Skeletal muscle satellite cell (primary cell): ENCODE measurements around the gene ST6GAL2.

Experiments used
- H3K27me3 ChIP-seq: 2 replicates; pipeline ENCODE4 v1.7.0; 2013; ENCODE audit warnings: low read length; ENCODE audit not compliant: control insufficient read depth, insufficient read depth
- H3K36me3 ChIP-seq: 2 replicates; pipeline ENCODE4 v1.7.0; 2013; ENCODE audit warnings: mild to moderate bottlenecking, control low read depth, low read length; ENCODE audit not compliant: insufficient read depth
- H3K4me1 ChIP-seq: 2 replicates; pipeline ENCODE4 v1.7.0; 2013; ENCODE audit warnings: low read length; ENCODE audit not compliant: control insufficient read depth, insufficient read depth
- H3K4me2 ChIP-seq: 2 replicates; pipeline ENCODE4 v1.7.0; 2013; ENCODE audit warnings: mild to moderate bottlenecking, low read length
- H3K4me3 ChIP-seq: 2 replicates; pipeline ENCODE4 v1.7.0; 2013; ENCODE audit warnings: low read length
- H3K9ac ChIP-seq: 2 replicates; pipeline ENCODE4 v1.7.0; 2013; ENCODE audit warnings: mild to moderate bottlenecking, low read depth, low read length, moderate library complexity
- H3K9me3 ChIP-seq: replicated peaks from 2 replicates; pipeline ENCODE4 v1.7.0; 2013; ENCODE audit warnings: mild to moderate bottlenecking, control low read depth, low read length

ST6GAL2 gene

GRCh38 chr2:106841886-106842645 is 43.9 kb downstream of the ST6GAL2 start:
- Histone ChIP-seq H3K9ac (no peak overlapping the region), H3K4me3 (no peak overlapping the region), H3K9me3 (peaks cover 6% of the 10 kb centered on the region), H3K4me1 (no peaks in the 10 kb centered on the region), H3K4me2 (no peak overlapping the region), H3K36me3 (no peaks in the 10 kb centered on the region), H3K27me3 (no peaks in the 10 kb centered on the region)

GRCh38 chr2:106840818-106841217 is 45.1 kb downstream of the ST6GAL2 start:
- no peaks in the 10 kb centered on the region for H3K27me3 ChIP-seq
- H3K4me3 ChIP-seq = no peak overlapping the region
- H3K4me1 ChIP-seq = no peaks in the 10 kb centered on the region
- H3K9ac ChIP-seq = no peak overlapping the region
- peaks cover 6% of the 10 kb centered on the region for H3K9me3 ChIP-seq
- no peak overlapping the region for H3K4me2 ChIP-seq
- H3K36me3 ChIP-seq = no peaks in the 10 kb centered on the region

- H3K4me1 ChIP-seq = no peaks in the 10 kb centered on the region
- H3K27me3 ChIP-seq = no peaks in the 10 kb centered on the region
- H3K4me3 ChIP-seq = no peak overlapping the region
- H3K36me3 ChIP-seq = no peaks in the 10 kb centered on the region
- H3K4me2 ChIP-seq = no peak overlapping the region
- H3K9me3 ChIP-seq = peaks cover 6% of the 10 kb centered on the region
- no peak overlapping the region for H3K9ac ChIP-seq
Measured at GRCh38 chr2:106839849-106840595, 45.9 kb downstream of the ST6GAL2 start.

- Histone ChIP-seq H3K4me1 (no peaks in the 10 kb centered on the region), H3K27me3 (no peaks in the 10 kb centered on the region), H3K36me3 (no peaks in the 10 kb centered on the region), H3K4me3 (no peak overlapping the region), H3K9me3 (no peaks in the 10 kb centered on the region), H3K4me2 (no peak overlapping the region), H3K9ac (no peak overlapping the region)
Measured at GRCh38 chr2:106833256-106833655, 52.7 kb downstream of the ST6GAL2 start.

DNA sequence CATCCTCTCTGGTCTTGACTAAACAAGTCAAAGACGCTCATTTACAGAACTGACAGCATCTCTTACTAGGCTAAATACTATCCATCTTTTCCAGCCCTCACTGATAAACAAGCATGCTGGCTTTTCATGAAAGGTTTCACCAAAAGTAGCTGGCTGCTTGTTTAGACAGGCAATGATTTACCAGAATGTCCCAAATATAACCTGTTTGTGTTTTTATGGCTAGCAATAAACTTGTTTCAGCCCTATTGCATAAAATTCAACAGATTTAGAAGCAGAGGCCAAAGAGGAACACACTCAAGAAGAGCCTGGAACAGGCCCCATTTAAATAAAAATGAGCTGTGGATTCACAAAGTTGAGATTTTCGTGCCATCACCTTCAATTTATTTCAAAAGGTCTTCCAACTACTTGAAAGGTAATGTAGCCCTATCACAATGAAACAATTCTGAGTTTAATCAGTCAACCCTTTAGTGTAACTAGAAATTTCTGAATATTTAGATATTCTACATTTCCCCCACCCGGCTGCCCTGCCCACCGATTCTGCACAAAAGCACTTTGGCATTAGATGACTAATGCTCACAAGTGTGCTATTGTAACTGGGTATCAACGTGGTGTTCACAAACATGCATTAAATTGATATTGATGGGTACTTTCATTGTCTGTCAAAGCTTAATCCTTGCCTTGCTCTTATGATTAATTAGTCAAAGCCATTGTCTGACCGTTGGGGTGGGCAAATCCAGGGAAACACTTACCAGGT is 54.0 kb downstream of the ST6GAL2 start:
- Histone ChIP-seq H3K36me3 (no peaks in the 10 kb centered on the region), H3K4me1 (no peaks in the 10 kb centered on the region), H3K27me3 (no peaks in the 10 kb centered on the region), H3K9me3 (no peaks in the 10 kb centered on the region), H3K9ac (no peak overlapping the region), H3K4me3 (no peak overlapping the region), H3K4me2 (no peak overlapping the region)

DNA sequence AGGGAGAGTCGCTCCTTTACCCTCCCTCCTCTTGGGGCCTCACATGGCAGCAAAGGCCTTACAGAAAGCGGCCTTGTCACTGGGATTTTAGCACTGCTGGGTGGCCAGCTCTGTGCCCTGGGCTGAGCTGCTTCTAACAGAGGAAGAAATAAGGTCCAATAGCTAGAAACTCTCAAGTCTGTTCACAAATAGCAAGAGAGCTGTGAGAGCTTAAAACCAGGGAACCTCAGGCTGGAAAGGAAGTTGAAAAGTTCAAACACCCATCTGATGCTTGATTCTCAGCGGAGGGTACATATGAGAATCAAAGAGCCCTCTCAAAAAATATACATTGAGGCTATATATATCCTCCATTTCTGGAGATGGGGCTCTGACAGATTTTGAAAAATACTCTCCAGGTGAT is 54.7 kb downstream of the ST6GAL2 start:
- no peaks in the 10 kb centered on the region for H3K4me1 ChIP-seq
- H3K36me3 ChIP-seq = no peaks in the 10 kb centered on the region
- H3K9me3 ChIP-seq = no peaks in the 10 kb centered on the region
- no peak overlapping the region for H3K9ac ChIP-seq
- no peak overlapping the region for H3K4me2 ChIP-seq
- no peaks in the 10 kb centered on the region for H3K27me3 ChIP-seq
- no peak overlapping the region for H3K4me3 ChIP-seq

DNA sequence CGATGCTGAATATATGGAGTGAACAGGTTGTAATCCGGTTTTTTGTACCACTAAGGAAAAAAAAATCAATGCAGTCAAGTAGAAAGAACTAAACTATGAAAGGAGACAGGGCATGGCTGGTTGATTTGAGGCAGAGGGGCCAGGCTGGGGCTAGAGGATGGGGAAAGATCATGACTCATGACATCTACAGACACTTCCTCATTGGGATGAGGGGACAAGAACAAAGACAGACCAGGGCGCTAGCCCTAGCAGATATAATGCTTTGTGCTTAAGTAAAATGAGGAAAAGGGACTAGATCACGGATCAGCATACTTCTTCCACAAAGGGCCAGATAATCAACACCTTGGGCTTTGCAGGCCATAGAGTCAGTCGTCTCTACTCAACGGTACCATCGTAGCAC is 55.8 kb downstream of the ST6GAL2 start:
- Histone ChIP-seq H3K4me3 (no peak overlapping the region), H3K36me3 (no peaks in the 10 kb centered on the region)

GRCh38 chr2:106828119-106828518 is 57.8 kb downstream of the ST6GAL2 start:
- no peak overlapping the region for H3K4me2 ChIP-seq
- H3K4me1 ChIP-seq = no peaks in the 10 kb centered on the region
- no peaks in the 10 kb centered on the region for H3K27me3 ChIP-seq
- no peaks in the 10 kb centered on the region for H3K9me3 ChIP-seq
- H3K36me3 ChIP-seq = no peaks in the 10 kb centered on the region
- no peak overlapping the region for H3K4me3 ChIP-seq
- H3K9ac ChIP-seq = no peak overlapping the region

More for the DNA sequence above, 55.8 kb downstream of the ST6GAL2 start:
- H3K9ac ChIP-seq = no peak overlapping the region
- H3K4me1 ChIP-seq = no peaks in the 10 kb centered on the region
- no peaks in the 10 kb centered on the region for H3K27me3 ChIP-seq
- no peak overlapping the region for H3K4me2 ChIP-seq
- H3K9me3 ChIP-seq = no peaks in the 10 kb centered on the region

- Histone ChIP-seq H3K4me3 (no peak overlapping the region), H3K27me3 (no peaks in the 10 kb centered on the region), H3K9ac (no peak overlapping the region)
Measured at GRCh38 chr2:106827158-106827557, 58.8 kb downstream of the ST6GAL2 start.

GRCh38 chr2:106825161-106825560 is 60.8 kb downstream of the ST6GAL2 start:
- H3K36me3 ChIP-seq = no peaks in the 10 kb centered on the region

More at GRCh38 chr2:106827158-106827557, 58.8 kb downstream of the ST6GAL2 start:
- Histone ChIP-seq H3K9me3 (no peaks in the 10 kb centered on the region), H3K36me3 (no peaks in the 10 kb centered on the region), H3K4me1 (no peaks in the 10 kb centered on the region), H3K4me2 (no peak overlapping the region)

GRCh38 chr2:106816974-106817373 is 69.0 kb downstream of the ST6GAL2 start:
- Histone ChIP-seq H3K9ac (no peak overlapping the region), H3K36me3 (no peaks in the 10 kb centered on the region), H3K27me3 (no peaks in the 10 kb centered on the region), H3K4me3 (no peak overlapping the region), H3K9me3 (peaks cover 4% of the 10 kb centered on the region), H3K4me1 (no peaks in the 10 kb centered on the region), H3K4me2 (no peak overlapping the region)

More at GRCh38 chr2:106825161-106825560, 60.8 kb downstream of the ST6GAL2 start:
- Histone ChIP-seq H3K9ac (no peak overlapping the region), H3K4me3 (no peak overlapping the region), H3K4me2 (no peak overlapping the region), H3K9me3 (no peaks in the 10 kb centered on the region), H3K4me1 (no peaks in the 10 kb centered on the region), H3K27me3 (no peaks in the 10 kb centered on the region)
